HG03280 (cell line): Measurements from ENCODE around the gene GAB4.

Experiments
- ATAC-seq: cut with Tn5 transposase; IDR thresholded peaks from one replicate; pipeline ENCODE4 v1.9.1; 2021; ENCODE audit warnings: mild to moderate bottlenecking, moderate library complexity; ENCODE audit not compliant: unreplicated experiment

GAB4 gene

GRCh38 chr22:16988257-16988656 is 19.8 kb downstream of the GAB4 start:
- ATAC-seq, result no peak

GRCh38 chr22:16987822-16988221 is 20.2 kb downstream of the GAB4 start:
- no peak for ATAC-seq

- ATAC-seq, result no peak
These were observed 32.7 kb downstream of the GAB4 start for GRCh38 chr22:16975155-16975885.

GRCh38 chr22:16974298-16975084 is 33.5 kb downstream of the GAB4 start:
- ATAC-seq, result no peak

GRCh38 chr22:16973591-16974297 is 34.3 kb downstream of the GAB4 start:
- no peak for ATAC-seq

- no peak for ATAC-seq
These were observed 35.7 kb downstream of the GAB4 start for GRCh38 chr22:16972311-16972710.

GRCh38 chr22:16970446-16970845 is 37.6 kb downstream of the GAB4 start:
- ATAC-seq, result no peak

- no peak for ATAC-seq
These were observed 38.3 kb downstream of the GAB4 start for GRCh38 chr22:16969508-16970327.

- no peak for ATAC-seq
These were observed 39.8 kb downstream of the GAB4 start for GRCh38 chr22:16968218-16968595.

GRCh38 chr22:16967453-16968217 is 40.4 kb downstream of the GAB4 start:
- no peak for ATAC-seq

- no peak for ATAC-seq
These were observed 41.8 kb downstream of the GAB4 start for GRCh38 chr22:16966251-16966650.

GRCh38 chr22:16965560-16965959 is 42.5 kb downstream of the GAB4 start:
- ATAC-seq, result no peak

- no peak for ATAC-seq
These were observed 42.9 kb downstream of the GAB4 start for GRCh38 chr22:16965083-16965482.

GRCh38 chr22:16964366-16964765 is 43.7 kb downstream of the GAB4 start:
- ATAC-seq, result no peak

- no peak for ATAC-seq
These were observed 44.7 kb downstream of the GAB4 start for GRCh38 chr22:16963189-16963945.

GRCh38 chr22:16962501-16962900 is 45.5 kb downstream of the GAB4 start:
- no peak for ATAC-seq

- ATAC-seq, result no peak
These were observed 46.4 kb downstream of the GAB4 start for GRCh38 chr22:16961477-16962186.

- ATAC-seq, result no peak
These were observed 47.2 kb downstream of the GAB4 start for GRCh38 chr22:16960884-16961249.
